Kidney capillary endothelial cell (primary cell): ENCODE results near the gene OOSP3.
"Not testable (repeated sequence)": the region's sequence is repeated elsewhere in the genome, so short reads cannot be mapped to it uniquely, and the experiment has no call there.

Experiments
- DNase-seq: peaks from one replicate; pipeline ENCODE4 v3.0.0-alpha.2; 2018; ENCODE audit warnings: low spot score

The OOSP3 gene, protein sequence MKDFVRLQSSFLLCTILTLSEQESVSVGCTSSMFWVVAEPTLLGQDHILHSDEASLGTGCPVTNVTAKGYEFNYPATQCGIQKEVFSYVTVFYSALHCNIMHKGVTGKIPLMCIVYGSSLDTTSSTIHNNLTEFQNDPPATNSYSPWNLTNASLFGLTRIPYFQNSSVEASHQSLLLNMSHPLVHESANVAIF

GRCh38 chr11:59878575-59878974 lies at the start of gene OOSP3:
OOSP3 (plus strand) TSS chr11:59878782; CDS start chr11:59878809, 27 bp downstream.
- no peak for DNase-seq

GRCh38 chr11:59829358-59829757 lies 49.2 kb upstream of the OOSP3 start:
- no peak for DNase-seq

GRCh38 chr11:59833602-59834001 lies 45.0 kb upstream of the OOSP3 start:
- no peak for DNase-seq

- no peak for DNase-seq
These were observed 39.0 kb upstream of the OOSP3 start for GRCh38 chr11:59839615-59840014.

- no peak for DNase-seq
These were observed 37.1 kb upstream of the OOSP3 start for GRCh38 chr11:59841514-59841913.

DNA sequence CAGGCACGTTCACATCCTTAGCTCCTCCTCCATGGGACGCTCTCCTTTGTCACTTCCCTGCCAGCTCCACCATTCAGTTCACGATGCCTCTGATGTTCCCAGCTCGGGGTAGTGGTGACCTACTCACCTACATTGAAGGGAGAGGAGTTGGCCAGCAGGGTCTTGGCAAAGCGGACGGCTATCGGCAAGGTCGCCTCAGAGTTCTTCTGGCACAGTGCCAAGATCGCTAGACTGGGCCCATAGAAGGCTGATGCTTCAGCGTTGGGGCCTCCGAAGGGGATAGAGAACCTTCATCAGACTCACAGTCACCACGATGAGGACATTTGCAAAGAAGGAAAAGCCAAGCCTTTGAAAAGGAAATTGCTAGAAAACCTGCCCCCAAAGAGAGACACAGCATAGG lies 36.3 kb upstream of the OOSP3 start:
- DNase-seq: no peak

- no peak for DNase-seq
These were observed 33.2 kb upstream of the OOSP3 start, which contains the start of gene CBLIF for GRCh38 chr11:59845399-59845798. CBLIF (minus strand) TSS chr11:59845499; CDS start chr11:59845453, 46 bp downstream.

GRCh38 chr11:59846556-59846955 lies 32.0 kb upstream of the OOSP3 start:
- DNase-seq: no peak

- no peak for DNase-seq
These were observed 31.0 kb upstream of the OOSP3 start for GRCh38 chr11:59847626-59848025.

- not testable (repeated sequence) for DNase-seq
These were observed 30.1 kb upstream of the OOSP3 start for GRCh38 chr11:59848439-59848838.

- no peak for DNase-seq
These were observed 29.5 kb upstream of the OOSP3 start for GRCh38 chr11:59849129-59849528.

GRCh38 chr11:59849551-59849950 lies 29.0 kb upstream of the OOSP3 start:
- not testable (repeated sequence) for DNase-seq

- DNase-seq: not testable (repeated sequence)
These were observed 27.2 kb upstream of the OOSP3 start for GRCh38 chr11:59851416-59851815.

DNA sequence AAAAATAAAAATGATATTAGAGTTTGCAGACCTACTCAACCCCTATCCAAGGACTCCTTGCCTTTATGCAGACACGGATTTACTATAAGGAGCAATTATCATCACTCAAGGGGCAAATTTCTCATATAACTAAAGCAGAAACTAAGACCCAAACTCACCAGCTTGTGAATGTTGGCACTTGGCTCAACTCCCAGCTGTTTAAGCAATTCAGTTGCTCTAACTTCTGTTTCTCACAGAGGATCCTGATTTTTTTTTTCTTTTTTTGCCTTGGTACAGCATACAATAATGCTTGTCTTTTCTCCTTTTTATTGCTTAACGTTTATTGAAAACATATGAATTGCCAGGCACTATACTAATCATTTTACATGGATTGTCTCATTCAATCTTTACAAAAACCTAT lies 23.7 kb upstream of the OOSP3 start:
- DNase-seq: no peak

DNA sequence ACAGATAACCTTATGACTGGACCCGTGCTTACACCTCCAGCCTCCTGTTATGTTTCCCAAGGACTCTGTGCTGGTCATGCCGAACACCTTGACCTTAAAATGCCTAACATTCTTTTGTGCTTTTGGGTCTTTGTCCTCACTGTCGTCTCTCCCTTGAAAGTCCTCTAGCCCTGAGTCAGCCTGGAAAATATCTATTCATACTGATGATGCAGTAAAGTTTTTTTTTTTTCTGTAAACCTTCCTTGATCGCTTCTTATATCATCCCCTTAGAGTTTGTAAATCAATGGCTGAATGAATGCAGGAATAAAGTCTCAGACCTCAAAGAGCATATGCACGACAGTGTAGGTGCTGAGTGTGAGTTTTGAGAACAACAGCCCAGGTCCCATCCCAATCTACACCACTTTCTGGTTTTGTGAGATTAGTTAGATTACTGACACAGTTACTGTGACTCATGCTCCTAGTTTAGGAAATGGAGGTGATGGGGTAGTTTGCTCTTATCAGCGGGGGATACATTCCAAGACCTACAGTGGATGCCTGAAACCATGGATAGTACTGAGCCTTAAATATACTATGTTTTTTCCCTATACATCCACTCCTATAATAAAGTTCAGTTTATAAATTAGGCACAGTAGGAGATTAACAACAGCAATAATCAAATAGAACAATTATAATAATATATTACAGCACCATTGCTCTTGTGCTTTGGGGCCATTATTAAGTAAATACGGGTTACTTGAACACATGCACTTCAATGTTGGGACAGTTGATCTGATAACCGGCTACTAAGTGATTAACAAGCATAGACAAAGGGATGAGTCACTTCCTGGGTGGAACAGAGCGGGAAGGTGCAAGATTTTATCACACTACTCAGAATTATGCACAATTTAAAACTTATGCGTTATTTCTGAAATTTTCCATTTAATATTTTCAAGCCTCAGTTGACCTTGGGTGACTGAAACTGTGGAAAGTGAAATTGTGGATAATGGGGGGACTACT lies 20.8 kb upstream of the OOSP3 start:
- DNase-seq: no peak

GRCh38 chr11:59859673-59860072 lies 18.9 kb upstream of the OOSP3 start:
- DNase-seq: no peak

- DNase-seq: no peak
These were observed 16.3 kb upstream of the OOSP3 start for GRCh38 chr11:59862252-59862651.

DNA sequence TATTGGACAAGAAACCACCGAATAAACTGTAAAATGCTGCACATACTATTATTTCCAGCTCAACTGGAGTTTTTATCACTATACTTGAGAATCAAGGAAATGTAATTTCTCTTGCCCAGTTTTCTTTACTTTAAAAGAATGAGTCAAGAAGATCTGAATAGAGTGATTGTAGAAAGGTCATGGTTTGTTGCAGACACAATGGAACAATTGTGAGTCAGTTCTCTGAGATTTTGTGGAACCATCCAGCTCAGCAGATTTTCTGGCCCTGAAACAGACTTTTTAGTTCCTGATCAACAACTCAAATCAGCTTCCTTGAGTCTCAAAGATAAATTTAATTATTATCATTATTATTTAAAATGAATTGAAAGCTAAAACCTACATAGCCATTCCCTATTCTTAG lies 13.6 kb upstream of the OOSP3 start:
- DNase-seq: peak; percentile 7

DNA sequence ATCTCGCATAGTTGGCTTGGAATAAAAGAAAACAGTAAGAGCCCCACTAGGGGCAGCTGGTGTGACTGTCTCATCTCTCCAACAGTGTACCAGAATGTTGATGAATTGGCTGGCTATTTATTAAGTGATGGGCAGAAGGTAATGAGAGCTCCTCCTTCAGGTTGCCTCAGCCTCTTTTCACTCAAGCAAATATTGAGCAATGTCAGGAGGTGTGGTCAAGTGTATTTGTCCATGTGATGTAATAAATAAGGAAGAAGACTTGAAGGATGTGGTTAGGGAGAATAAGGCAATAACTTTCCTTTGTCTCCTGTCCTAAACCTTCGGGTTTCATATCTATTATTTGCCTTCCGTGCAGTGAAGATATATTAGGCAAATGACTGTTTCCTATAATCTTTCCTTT lies 12.2 kb upstream of the OOSP3 start, which contains the start of gene TCN1:
TSS of gene TCN1 (minus strand) at position 91 of the 400 bp plus-strand sequence. CDS start at position 74, 17 bp downstream.
- no peak for DNase-seq

- DNase-seq: no peak
These were observed 11.7 kb upstream of the OOSP3 start for GRCh38 chr11:59866836-59867235.

DNA sequence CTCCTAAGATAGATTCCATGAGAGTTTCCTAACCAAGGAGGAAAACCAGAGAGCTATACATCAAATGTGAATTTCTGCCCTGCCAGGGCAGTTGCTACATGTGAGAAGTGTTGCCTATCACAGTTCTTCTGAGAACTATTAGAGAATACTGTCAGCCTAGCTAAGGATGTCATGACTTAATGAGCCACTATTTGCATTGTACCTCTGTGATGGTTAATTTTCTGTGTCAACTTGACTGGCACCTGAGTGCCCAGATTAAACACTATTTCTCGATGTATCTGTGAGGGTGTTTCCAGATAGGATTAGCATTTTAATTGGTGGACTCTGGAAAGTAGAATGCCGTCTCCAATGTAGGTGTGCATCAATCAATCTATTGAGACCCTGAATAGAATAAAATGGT lies 10.6 kb upstream of the OOSP3 start:
- DNase-seq: no peak

GRCh38 chr11:59872076-59872475 lies 6.5 kb upstream of the OOSP3 start:
- DNase-seq: no peak
